T follicular helper cell (primary cell): Measurements from ENCODE around the gene GRID2IP.
"Not testable (repeated sequence)": the region's sequence is repeated elsewhere in the genome, so short reads cannot be mapped to it uniquely, and the experiment has no call there.

Source experiments
- DNase-seq: peaks from one replicate; pipeline ENCODE4 v3.0.0-alpha.2; 2020; ENCODE audit warnings: low read depth

The GRID2IP gene

DNA sequence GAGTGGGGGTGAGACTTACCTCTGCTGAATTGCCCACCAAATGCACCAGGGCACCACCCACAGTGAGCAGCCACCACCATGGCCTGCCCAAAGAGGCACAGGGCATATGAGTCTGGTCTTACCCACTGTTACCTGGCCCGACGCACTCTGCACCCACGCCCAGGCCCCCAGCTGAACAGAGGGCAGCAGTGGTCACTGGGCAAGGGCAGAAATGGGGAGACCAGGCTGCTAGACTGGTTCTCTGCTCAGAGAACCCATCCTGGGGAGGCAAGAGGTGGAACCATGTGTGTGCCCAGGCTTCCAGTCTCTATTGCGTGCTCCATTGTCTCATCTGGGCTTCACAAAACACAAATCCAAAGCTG lies 64.1 kb downstream of the GRID2IP start:
- no peak for DNase-seq

DNA sequence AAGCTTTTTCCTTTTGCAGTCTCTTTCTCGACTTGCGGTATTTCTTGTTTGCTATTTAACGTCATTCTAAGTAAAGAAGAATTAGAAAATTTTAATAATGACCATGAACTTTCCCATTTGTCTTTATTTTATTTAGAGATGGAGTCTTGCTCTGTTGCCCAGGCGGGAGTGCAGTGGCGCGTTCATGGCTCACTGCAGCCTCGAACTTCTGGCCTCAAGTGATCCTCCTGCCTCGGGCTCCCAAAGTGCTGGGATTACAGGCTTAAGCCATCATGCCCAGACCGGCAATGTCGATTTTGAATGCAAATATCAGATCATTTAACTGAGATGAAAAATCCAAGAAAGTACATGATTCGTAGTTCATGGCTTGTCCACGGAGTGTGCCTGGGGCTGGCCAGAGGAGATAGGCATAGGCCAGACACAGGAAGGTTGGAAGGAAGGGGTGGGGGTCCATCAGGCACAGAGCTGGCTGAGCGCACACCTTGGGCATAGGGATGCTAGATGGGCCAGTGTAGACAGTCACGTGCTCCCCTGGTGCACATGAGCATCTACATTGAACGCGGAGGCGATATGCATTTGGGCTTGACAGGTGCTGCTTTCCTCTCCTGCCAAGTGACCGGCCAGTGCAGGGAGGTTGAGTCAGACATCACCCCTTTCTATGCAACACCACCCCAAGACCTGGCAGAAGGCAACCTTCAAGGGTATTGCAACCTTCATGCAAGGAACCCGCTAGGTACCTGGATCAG lies 64.7 kb downstream of the GRID2IP start:
- DNase-seq: no peak

DNA sequence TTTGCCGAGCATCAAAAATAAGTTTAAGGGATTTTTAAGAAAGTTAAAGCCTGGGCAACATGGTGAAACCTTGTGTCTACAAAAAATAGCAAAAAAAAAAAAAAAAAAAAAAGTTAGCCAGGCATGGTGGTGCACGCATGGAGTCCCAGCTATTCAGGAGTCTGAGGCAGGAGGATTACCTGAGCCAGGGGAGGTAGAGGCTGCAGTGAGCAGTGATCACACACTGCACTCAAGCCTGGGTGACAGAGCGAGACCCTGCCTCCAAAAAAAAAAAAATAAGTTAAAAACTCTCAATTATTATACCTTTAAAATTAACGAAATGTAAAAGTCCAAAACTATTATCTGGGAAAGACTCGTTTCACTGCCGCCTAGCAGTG lies 68.5 kb downstream of the GRID2IP start:
- DNase-seq: no peak

DNA sequence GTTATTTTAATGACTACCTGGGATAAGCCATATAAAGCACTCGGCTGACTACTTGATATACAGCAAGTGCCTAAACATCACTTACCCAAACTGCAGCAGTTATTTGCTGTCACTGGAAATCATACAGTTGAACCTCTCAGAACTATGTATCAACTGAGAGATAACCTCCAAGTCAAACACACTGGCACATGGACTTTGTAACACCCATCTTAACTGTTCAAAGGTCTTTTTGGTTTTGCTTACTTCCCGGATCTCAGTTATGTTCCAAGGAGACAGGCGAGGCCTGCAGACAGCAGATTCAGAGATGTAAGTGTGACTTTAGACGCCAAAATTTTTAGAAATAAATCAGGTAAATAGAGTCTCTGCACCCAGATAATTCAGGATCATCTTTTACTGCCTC lies 69.0 kb downstream of the GRID2IP start:
- DNase-seq: no peak

DNA sequence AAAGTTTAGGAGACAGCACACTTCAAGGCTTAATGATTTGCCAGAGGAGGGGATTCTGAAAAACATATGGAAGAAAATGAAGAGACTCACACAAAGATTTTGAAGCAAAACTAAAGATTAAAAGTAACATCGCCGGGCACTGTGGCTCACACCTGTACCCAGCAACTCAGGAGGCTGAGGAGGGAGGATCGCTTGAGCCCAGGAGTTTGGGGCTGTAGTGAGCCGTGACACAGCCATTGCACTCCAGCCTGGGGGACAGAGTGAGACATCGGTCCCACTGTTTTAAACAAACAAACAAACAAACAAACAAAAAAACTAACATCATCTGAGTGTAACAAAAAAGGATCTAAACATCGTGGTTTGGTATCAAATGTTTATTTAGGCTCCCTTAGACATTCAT lies 69.8 kb downstream of the GRID2IP start:
- DNase-seq: no peak

DNA sequence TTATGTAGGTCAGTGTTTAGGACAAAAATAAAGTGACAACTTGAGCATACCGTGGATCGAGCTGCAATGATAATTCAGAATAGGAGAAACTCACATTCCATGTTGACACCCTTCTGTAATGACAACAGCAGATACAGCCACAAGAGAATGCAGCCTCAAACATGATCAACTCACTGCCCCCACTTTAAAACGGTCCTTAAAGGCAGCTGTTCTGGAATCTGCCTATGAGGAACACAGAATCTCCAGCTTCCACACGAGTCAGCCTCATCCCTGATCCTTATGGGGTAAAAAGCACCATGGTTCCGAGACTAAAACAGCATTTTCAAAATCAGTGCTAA lies 71.0 kb downstream of the GRID2IP start:
- no peak for DNase-seq

DNA sequence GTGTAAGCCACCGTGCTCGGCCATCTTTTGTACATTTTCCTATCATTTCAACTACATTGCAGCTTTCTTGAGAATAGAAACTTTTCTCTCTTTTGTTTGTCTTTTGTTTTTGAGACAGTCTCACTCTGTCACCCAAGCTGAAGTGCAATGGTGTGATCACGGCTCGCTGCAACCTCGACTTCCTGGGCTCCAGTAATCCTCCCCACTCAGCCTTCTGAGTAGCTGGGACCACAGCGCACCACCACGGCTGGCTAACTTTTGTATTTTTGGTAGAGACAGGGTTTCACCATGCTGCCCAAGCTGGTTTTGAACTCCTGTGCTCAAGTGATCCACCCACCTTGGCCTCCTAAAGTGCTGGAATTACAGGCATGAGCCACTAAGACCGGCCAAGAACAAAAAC lies 72.2 kb downstream of the GRID2IP start:
- DNase-seq: no peak

DNA sequence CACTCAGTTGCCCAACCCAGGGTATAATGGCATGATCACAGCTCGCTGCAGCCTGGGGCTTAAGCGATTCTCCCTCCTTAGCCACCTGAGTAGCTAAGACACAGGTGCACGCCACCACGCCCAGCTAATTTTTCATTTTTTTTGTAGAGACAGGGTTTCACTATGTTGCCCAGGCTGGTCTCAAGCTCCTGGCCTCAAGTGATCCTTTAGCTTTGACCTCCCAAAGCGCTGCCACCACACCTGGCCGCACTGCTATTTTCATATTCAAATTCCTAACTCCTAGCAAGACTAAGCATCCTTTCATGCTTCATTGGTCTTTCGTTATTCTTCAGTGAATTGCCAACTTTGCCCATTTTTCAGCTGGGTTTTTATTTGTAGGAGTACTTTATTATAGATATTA lies 73.1 kb downstream of the GRID2IP start:
- no peak for DNase-seq

DNA sequence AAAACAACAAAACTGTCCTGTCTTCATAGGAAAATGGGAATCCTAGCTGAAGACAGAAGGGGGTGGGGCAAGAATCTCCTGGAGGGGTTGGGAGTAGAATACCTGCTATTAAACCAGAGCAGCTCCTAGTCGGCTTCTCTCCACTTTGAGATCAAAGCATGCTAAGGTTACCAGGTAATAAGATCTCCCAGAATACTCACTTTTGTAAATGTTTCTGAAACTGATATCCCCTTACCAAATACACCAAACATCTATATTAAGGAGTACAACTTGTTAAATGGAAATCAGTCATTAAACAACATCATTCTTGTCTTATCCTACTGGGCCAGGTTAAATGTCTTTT lies 74.0 kb downstream of the GRID2IP start:
- no peak for DNase-seq

DNA sequence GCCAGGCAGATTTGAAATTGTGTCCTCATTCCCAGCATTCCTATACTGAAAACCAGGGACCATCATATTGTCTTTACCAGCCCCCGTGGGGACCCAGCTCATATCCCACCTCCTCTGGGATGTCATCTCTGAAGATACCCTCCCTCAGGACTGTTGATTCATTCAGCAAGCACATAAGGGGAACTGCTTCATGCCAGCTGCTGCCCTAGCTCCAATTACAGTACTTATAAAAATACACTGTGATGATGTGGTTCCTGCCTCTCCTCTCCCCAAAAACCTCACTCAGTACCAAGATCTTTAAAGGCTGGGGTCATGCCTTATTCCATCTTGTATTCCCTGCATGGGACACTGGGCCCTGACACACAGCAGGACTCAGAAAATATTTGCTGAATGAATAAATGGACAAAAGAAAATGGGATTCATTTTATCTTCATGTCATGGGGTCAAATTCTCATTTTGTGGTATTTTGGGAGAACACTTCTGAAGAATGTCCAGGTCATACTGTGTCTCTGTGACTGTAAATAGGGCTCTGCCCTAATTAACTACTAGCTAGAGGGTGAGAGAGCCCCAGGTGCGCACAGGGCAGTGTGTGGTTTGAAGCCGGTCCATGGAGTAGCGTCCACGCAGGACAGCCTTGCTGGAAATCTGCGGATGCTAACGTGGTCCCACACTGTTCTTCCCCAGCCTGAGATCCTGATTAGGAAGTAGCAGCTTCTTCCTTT lies 74.5 kb downstream of the GRID2IP start:
- DNase-seq: no peak

DNA sequence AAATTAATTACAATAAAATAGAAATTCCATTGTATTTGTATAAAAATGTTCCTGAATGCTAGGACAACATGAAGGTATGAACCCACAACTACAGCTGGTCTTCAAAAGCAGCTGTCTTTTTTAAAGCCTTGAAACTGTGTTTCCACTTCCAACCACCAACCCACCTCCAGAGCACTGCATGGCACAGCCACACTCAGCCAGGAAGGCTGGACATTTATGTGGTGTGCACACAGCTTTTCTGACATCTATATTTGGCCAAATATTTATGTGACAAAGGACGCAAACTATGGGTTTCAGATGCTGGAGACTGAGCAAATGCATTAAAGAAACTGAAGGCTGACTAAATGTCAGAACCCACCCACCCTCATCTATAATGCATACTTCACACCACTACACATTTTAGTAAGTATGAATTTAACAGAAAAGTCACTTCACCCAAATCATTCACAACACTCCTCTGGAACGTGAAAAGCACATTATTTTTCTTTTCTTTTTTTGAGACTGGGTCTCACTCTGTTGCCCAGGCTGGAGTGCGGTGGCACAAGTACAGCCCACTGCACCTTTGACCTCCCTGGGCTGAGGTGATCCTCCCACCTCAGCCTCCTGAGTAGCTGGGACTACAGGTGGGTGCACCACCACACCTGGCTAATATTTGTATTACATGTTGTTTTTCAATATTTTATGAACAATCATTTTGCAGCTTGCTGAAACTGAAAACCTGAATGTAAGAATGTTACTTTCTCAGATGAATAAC lies 75.7 kb downstream of the GRID2IP start:
- DNase-seq: no peak

DNA sequence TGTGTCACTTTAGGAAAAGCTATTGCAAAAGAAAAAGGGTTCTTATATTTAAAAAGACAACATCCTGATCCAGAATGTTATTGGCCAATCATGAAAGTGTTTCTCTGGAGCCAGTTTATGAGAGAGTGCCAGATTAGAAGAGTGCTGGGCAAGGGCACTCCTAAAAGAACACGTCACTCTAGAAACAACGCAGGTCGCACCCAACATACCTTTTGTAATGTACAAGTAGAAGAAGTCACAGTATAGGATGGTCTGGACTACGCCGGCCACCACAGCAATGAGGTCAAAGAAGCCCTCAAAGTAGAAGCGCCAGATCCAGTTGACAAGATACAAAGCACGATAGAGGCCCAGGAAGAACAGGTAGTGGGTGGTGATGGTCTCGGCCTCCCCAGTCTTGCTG lies 85.4 kb downstream of the GRID2IP start:
- no peak for DNase-seq

DNA sequence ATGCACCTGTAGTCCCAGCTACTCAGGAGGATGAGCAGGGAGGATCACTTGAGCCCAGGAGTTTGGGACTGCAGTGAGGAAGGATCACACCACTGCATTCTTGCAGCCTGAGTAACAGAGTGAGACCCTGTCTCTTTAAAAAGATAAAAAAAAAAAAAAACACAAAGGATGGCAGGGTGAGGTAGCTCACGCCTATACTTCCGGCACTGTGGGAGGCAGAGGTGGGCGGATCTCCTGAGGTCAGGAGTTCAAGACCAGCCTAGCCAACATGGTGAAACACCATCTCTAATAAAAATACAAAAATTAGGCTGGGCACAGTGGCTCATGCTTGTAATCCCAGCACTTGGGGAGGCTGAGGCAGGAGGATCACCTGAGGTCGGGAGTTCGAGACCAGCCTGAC lies 87.7 kb downstream of the GRID2IP start:
- DNase-seq: not testable (repeated sequence)

DNA sequence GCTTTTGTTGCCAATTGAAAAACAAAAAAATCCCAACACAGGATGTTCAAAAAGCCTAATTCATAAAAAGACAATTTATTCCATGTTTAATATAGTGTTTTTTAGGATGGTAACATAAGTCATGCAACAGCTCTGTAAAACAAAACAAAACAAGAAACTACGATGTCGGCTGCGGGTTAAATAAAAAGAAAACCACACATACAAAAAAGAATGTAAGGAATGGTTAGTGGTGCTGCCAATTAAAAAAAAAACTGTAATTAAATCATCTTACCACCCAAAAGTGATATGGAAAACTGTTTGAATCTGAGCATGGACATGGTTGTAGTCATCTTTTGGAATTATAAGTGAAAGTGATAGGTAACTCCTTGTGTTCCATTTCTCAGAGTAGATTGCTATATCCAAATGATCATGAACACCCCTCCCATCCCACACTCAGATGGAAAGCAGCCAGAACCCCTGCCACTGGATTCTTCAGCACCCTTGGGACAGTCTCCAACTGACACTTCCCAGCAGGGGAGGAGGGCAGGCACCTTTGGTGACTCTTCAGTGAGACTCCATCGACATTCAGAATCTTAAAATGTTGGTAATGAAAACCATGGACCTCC lies 89.2 kb downstream of the GRID2IP start:
- no peak for DNase-seq

DNA sequence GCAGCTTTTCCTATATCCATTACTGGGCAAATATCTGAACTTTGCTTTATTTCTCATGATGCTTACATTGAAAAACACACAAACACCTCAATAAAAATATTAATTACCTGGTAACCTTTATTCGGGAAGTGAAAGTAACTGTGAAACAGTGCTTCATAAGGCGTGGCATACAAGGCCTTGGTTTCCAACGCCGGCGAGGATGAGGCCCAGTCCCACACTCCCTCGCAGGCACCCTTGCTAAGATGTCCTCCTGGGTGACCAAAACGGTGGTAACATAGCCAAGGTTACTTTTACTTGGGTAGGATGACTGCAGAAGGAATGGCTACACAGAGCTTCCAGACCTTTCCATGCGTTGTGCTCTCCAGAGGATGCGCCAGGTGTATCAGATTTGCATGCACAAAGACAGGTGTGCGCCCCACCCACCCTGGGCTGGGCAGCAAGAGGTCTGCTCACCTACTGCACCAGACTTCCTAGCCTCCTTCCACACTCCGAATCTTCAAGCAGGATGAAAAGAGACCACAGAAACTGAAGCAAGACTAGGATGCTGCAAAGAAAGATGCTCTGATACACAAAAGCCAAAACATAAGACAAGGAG lies 90.2 kb downstream of the GRID2IP start:
- no peak for DNase-seq

DNA sequence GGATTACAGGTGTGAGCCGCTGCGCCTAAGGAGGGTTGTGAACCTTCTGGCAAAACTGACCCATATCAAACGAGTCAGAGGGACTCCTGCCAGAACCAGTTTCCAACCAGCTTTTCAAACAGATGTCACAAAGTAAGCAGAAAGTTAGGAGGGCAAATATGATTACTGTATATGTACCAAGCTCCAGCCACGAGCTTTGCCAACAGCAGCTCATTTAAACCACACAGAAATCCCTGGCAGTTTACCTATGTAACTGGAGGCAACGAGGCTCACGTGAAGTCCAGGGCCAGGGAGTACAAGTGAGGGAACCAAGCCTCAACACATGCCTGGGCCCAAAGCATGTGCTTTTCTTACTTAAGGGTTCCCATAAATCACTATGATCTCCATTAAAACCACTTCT lies 91.0 kb downstream of the GRID2IP start:
- no peak for DNase-seq

DNA sequence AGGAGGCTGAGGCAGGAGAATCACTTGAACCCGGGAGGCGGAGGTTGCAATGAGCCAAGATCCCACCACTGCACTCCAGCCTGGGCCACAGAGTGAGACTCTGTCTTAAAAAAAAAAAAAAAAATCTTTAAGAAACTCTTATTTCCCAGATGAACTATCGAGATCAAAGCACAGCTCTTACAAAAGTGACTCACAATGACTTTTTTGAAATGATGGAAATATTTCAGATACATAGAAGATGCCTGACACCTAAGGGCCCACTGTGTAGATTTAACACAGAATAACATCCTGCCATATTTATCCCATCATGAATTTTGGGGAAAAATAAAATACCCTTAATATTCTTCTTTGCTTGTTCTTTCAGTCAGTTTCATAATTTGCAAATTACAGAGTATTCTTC lies 92.6 kb downstream of the GRID2IP start:
- DNase-seq: not testable (repeated sequence)

DNA sequence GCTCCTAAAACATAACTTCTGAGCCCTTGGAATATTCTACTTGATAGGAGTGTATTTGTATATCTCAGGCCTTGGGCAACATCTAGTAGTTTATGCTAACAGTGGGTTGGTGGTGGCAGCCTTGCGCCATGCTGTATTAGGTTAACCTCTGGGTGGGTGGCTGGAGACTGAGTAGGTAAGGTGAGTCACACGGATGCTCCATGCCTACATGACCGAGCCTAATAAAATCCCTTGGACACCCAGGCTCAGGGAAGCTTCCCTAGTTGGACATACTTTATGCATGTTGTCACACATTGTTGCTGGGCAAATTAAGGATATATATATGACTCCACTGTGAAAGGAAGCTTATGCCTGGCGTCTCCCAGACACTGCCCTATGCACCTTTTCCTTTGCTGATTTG lies 97.5 kb downstream of the GRID2IP start:
- no peak for DNase-seq

DNA sequence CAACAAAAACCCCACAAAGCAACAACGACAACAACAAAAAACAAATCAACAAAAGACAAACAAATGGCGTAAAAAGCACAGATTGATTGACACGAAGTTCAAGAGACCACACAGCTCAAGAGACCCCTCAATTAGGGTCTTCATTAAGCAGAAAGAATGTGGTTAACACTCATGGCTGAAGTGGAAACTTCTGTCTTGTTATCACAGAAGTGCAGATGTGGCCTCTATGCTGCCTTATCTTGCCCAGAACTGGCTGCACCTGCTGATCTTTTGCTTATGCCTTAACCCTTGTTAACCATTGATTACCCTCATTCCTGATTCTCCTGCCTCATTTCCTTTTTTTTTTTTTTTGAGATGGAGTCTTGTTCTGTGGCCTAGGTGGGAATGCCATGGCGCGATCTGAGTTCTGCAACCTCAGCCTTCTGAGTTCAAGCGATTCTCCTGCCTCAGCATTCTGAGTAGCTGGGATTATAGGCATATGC lies 100.0 kb downstream of the GRID2IP start:
- DNase-seq: no peak

DNA sequence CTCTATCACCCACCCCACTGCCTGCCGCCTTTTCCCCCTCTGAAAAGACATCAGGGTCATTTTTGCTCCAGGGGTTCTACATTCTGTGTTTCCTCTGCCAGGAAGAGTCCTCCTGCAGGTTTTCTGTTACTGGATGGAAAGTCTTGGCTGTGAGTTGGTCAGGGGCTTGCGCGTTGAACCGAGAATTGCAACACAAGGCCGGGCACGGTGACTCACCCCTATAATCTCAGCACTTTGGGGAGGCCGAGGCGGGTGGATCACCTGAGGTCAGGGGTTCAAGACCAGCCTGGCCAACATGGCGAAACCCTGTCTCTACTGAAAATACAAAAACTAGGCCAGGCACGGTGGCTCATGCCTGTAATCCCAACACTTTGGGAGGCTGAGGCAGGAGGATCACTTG lies 100.7 kb downstream of the GRID2IP start:
- DNase-seq: not testable (repeated sequence)

DNA sequence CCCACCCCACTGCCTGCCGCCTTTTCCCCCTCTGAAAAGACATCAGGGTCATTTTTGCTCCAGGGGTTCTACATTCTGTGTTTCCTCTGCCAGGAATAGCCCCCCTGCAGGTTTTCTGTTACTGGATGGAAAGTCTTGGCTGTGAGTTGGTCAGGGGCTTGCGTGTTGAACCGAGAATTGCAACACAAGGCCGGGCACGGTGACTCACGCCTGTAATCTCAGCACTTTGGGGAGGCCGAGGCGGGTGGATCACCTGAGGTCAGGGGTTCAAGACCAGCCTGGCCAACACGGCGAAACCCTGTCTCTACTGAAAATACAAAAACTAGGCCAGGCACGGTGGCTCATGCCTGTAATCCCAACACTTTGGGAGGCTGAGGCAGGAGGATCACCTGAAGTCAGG lies 101.4 kb downstream of the GRID2IP start:
- not testable (repeated sequence) for DNase-seq

DNA sequence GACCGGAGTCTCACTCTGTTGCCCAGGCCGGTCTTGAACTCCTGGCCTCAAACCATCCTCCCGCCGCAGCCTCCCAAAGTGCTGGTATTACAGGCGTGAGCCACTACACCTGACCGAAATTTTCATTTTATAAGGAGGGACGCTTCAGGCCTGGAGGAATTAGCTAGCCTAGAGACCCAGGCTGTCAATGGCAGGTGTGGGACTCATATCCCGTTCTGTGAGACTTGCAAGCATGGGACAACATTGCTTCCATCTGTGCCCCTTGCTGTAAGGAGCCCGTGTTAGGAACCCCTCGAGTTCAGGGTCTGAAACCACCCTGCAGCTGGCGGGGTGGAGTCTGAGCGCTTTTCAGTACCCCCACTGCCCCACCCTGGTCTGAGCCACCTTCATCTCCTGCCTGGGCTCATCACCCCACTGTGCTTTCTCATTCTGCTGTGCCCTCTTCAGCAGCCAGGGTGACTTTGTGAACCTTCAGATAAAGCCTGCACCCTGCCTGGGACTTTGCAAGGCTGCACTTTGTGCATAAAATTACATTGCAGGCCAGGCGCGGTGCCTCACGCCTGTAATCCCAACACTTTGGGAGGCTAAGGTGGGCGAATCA lies 102.2 kb downstream of the GRID2IP start:
- DNase-seq: no peak
